Measurements from ENCODE around the gene PLD2. TPM values are rescaled to one million over a fixed set of nuclear protein-coding genes. Genes with fewer than 3 reads are reported as not detected.

PLD2 gene
- total and polyA plus RNA-seq, 10 of the 15 experiments (the other 5 are each of a cell fraction or from before 2014, with no cell fraction given): 0.71 to 16.5 (median 7.0) TPM

DNA sequence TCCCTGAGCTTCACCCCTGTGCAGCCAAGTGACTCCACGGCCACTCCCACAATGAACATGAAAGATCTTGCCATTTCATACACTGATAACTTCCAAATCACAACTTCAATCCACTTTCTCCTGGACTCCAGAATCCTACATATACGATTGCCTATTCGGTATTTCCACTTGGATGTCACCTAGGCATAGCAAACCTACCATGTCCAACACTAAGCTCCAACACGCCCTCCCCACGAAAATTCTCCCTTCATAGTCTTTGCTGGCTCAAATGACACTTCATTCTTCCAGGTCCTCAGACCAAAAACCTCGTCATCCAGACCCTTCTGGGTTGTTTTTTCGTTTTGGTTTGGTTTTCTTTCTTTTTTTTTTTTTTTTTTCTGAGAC, 16.3 kb upstream of the PLD2 start:
- intact Hi-C loops (cut with micrococcal nuclease; ENCODE audit: unreplicated experiment) (no loop called here), in situ Hi-C loops (cut with MboI) (no loop called here)
- Histone ChIP-seq H3K9me3 (replicated peaks; ENCODE audit: control insufficient read depth, insufficient read depth, low read length) (no peaks in the 10 kb centered on the region), H3K4me1 (ENCODE audit: control insufficient read depth, insufficient read depth, low read length) (peaks cover 12% of the 10 kb centered on the region), H3K4me2 (ENCODE audit: control insufficient read depth, insufficient read depth) (peak overlapping the region; percentile 98), H3K27me3 (replicated peaks in 1 of 2; ENCODE audit: control insufficient read depth in 2 of 2, insufficient read depth in 2 of 2, low read length in 1 of 2) (peaks cover 12 to 13% of the 10 kb centered on the region in 2 experiments), H3K36me3 (ENCODE audit: control insufficient read depth in 2 of 2, insufficient read depth in 2 of 2, low read length in 1 of 2) (no peaks in the 10 kb centered on the region), H3K27ac (ENCODE audit: control insufficient read depth, insufficient read depth) (no peak overlapping the region), H3K79me2 (ENCODE audit: control insufficient read depth, insufficient read depth, low read length) (no peaks in the 10 kb centered on the region), H3K4me3 (peak overlapping the region; percentile 79), H2AFZ (ENCODE audit: control insufficient read depth, low read depth, low read length) (peak overlapping the region; percentile 66), H4K20me1 (ENCODE audit: control insufficient read depth, insufficient read depth) (no peaks in the 10 kb centered on the region), H3K9ac (ENCODE audit: control insufficient read depth, insufficient read depth, low read length) (peak overlapping the region; percentile 60)
- FAIRE-seq: no peak
- SMC1A ChIA-PET (ENCODE audit: uncharacterized antibody, unreplicated experiment): interaction anchor here (1.0 to 2.1 kb wide), 6 partner anchors 16 to 97 kb away, joined by 3 to 9 read pairs (median 4); partner anchors contain the start of gene ARRB2
- no peak for TF ChIP-seq SMC3 (IDR thresholded peaks at IDR 0.05; ENCODE audit: borderline replicate concordance, low read length)
- no peak for TF ChIP-seq MTA2 (IDR thresholded peaks at IDR 0.05; ENCODE audit: low read depth)
- TF ChIP-seq TCF3 (IDR thresholded peaks at IDR 0.05; ENCODE audit: borderline replicate concordance, insufficient read depth, low read depth, low read length): no peak
- no peak for TF ChIP-seq STAT3 (IDR thresholded peaks at IDR 0.05; ENCODE audit: low read depth, low read length)
- TF ChIP-seq E4F1 (IDR thresholded peaks at IDR 0.05; ENCODE audit: borderline replicate concordance, partially characterized antibody): no peak
- TF ChIP-seq BMI1 (IDR thresholded peaks at IDR 0.05; ENCODE audit: borderline replicate concordance): no peak
- POLR2A ChIA-PET: interaction anchor here (0.7 to 1.8 kb wide), 6 partner anchors 10 to 653 kb away, joined by 3 to 14 read pairs (median 5); partner anchors contain the start of genes ARRB2 and PLD2
- no peak for DNase-seq (ENCODE audit: low read depth, low spot score)
- CTCF ChIA-PET: interaction anchor here (0.6 to 2.7 kb wide), 26 partner anchors 11 to 272 kb away, joined by 3 to 16 read pairs (median 4); partner anchors contain the start of genes ARRB2 and PLD2
- no TSS peak for BruUV-seq (replicated peaks)
- ATAC-seq: no peak
- RAD21 ChIA-PET (ENCODE audit: unreplicated experiment): interaction anchor here (1.1 to 2.0 kb wide), 8 partner anchors 45 to 947 kb away, joined by 3 to 14 read pairs (median 6); partner anchors contain the start of genes ARRB2 and MED11
- 66% methylated on average over 7 of the region's 7 CpGs for whole genome bisulfite sequencing (ENCODE audit: insufficient coverage, insufficient replicate concordance, low lambda C conversion rate, missing lambda C conversion rate)
